Neural cell (in vitro differentiated cells): ENCODE results near the gene SLC25A36.

Source experiments
- CTCF ChIP-seq: fragments of 450-650 bp; IDR thresholded peaks from 2 replicates; pipeline ENCODE4 v1.5.1; 2014; ENCODE audit warnings: antibody characterized with exemption, mild to moderate bottlenecking, moderate library complexity; ENCODE audit not compliant: poor library complexity, severe bottlenecking
- EP300 ChIP-seq: fragments of 450-650 bp; conservative IDR thresholded peaks from 2 replicates; pipeline ENCODE4 v1.6.1; 2014; ENCODE audit warnings: antibody characterized with exemption, mild to moderate bottlenecking, moderate library complexity; ENCODE audit not compliant: poor library complexity, severe bottlenecking
- EZH2 ChIP-seq: fragments of 200-600, 300-800 bp; shearing (Covaris generic), sonication (generic); IDR thresholded peaks from 2 replicates; pipeline ENCODE4 v1.6.1; 2014; ENCODE audit warnings: antibody characterized with exemption, low read length, borderline replicate concordance, mild to moderate bottlenecking; ENCODE audit not compliant: insufficient read depth, poor library complexity, severe bottlenecking
- MXI1 ChIP-seq: fragments of 450-650 bp; conservative IDR thresholded peaks from 2 replicates; pipeline ENCODE4 v1.6.1; 2014; ENCODE audit warnings: antibody characterized with exemption, mild to moderate bottlenecking; ENCODE audit not compliant: poor library complexity, severe bottlenecking
- POLR2AphosphoS5 ChIP-seq: IDR thresholded peaks from 2 replicates; pipeline ENCODE4 v1.6.1; 2012
- RAD21 ChIP-seq: fragments of 450-650 bp; conservative IDR thresholded peaks from 2 replicates; pipeline ENCODE4 v1.6.1; 2014; ENCODE audit warnings: antibody characterized with exemption, mild to moderate bottlenecking, moderate library complexity
- REST ChIP-seq: IDR thresholded peaks from 2 replicates; pipeline ENCODE4 v1.6.1; 2012; ENCODE audit warnings: borderline replicate concordance
- SMC3 ChIP-seq: fragments of 450-650 bp; conservative IDR thresholded peaks from 2 replicates; pipeline ENCODE4 v1.6.1; 2014; ENCODE audit warnings: antibody characterized with exemption, mild to moderate bottlenecking, moderate library complexity; ENCODE audit not compliant: poor library complexity
- TAF1 ChIP-seq: IDR thresholded peaks from 2 replicates; pipeline ENCODE4 v1.6.1; 2012; ENCODE audit warnings: low read depth

- TF ChIP-seq EZH2, result no peak
- no peak for TF ChIP-seq CTCF
- no peak for TF ChIP-seq REST
- TF ChIP-seq EP300, result no peak
- TF ChIP-seq POLR2AphosphoS5, result no peak
- TF ChIP-seq TAF1, result no peak
- TF ChIP-seq SMC3, result no peak
- no peak for TF ChIP-seq MXI1
- no peak for TF ChIP-seq RAD21
Measured at GRCh38 chr3:140956058-140956835, 14.6 kb downstream of the SLC25A36 start.
